C4-2B (cell line): Measurements from ENCODE around the gene GCFC2.
"Not testable (repeated sequence)": the region's sequence is repeated elsewhere in the genome, so short reads cannot be mapped to it uniquely, and the experiment has no call there.

Experiments
- H3K27ac ChIP-seq: fragments of 450-650 bp; 2 replicates; pipeline ENCODE4 v1.5.1; 2017
- CTCF ChIP-seq: fragments of 450-650 bp; conservative IDR thresholded peaks from 2 replicates; pipeline ENCODE4 v1.5.1; 2017; ENCODE audit warnings: mild to moderate bottlenecking
- ZFX ChIP-seq: fragments of 450-650 bp; IDR thresholded peaks from 2 replicates; pipeline ENCODE4 v1.6.1; 2017

GCFC2 gene

GRCh38 chr2:75680402-75680801 lies 30.3 kb downstream of the GCFC2 start:
- no peak for TF ChIP-seq ZFX
- H3K27ac ChIP-seq, result no peak overlapping the region

- H3K27ac ChIP-seq, result no peak overlapping the region
- TF ChIP-seq CTCF, result no peak
- TF ChIP-seq ZFX, result no peak
Observed at GRCh38 chr2:75679556-75679955, 31.2 kb downstream of the GCFC2 start.

DNA sequence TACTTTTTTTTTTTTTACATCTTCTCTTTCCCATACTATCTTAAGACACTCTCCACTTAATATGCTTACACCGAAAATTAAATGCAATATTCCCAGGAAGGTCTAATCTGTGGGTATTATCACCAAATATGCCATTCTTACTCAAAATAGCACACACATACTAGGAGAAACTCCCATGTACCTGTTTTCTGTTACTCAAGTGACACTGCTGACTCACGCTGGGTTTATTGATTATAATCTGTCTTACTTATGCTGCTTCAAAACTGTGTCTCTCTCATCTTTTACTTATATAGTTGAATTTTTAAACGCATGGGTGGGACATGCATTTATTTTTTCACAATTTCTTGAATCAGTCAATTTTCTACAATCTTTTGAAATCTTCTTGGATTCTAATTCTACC lies 34.3 kb downstream of the GCFC2 start:
- H3K27ac ChIP-seq, result no peak overlapping the region
- no peak for TF ChIP-seq ZFX
- TF ChIP-seq CTCF, result no peak

GRCh38 chr2:75675908-75676307 lies 34.8 kb downstream of the GCFC2 start:
- no peak overlapping the region for H3K27ac ChIP-seq
- TF ChIP-seq ZFX (no peak), CTCF (no peak)

- H3K27ac ChIP-seq, result not testable (repeated sequence)
Observed at GRCh38 chr2:75675423-75675822, 35.3 kb downstream of the GCFC2 start.

GRCh38 chr2:75667884-75668283 lies 42.8 kb downstream of the GCFC2 start:
- H3K27ac ChIP-seq, result no peak overlapping the region
- TF ChIP-seq CTCF (no peak), ZFX (no peak)

DNA sequence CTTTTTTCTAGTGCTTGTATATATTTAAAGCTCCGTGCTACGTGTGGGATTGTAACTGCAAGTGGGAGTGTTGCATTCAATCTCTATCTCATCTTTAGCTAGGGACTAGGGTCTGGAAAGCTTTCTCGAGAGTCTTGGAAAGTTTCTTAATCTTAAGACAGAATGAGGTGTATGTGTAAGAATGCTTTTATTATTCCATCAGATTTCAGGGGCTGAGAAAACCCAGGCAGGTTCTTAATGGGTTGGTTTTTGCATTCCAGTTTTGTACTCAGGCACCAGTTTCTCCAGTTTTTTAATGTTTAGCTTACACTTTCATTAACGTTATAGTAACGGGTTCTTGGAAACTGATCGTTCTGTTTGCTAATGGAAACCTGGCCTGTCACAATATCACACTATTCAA lies 43.8 kb downstream of the GCFC2 start:
- no peak overlapping the region for H3K27ac ChIP-seq
- TF ChIP-seq CTCF (no peak), ZFX (no peak)

DNA sequence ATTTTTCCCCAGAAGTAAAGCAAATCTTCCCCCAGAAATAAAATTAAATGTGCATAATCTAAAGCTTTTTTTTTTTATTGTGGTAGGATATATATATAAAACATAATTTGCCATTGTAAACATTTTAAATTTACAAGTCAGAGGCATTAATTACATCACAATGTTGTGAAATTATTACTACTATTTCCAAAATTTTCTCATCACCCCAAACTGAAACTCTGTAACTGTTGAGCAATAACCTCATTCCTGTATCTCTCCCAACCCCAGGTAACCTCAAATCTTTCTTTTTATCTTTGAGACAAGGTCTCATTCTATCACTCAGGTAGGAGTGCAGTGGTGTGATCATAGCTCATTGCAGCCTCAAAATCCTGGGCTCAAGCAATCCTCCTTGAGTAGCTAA lies 52.9 kb downstream of the GCFC2 start:
- TF ChIP-seq ZFX (no peak), CTCF (no peak)
- no peak overlapping the region for H3K27ac ChIP-seq

DNA sequence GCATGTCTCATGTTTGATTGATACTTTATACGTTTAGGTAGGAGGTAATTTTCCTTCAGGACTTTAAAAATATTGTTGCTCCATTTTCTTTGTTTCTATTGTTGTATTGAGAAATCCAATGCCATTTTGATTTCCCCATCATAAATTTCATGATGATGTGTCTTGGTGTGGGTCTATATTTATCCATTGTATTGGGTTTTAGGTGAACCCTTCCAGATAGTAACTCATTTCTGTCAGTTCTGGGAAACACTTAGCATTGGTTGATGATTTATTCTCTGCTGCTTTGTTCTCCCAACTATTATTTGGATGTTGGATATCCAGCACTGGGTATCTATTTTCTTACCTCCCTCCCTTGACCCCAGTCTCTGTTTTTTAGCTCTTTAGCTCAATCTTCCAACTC lies 54.2 kb downstream of the GCFC2 start:
- no peak for TF ChIP-seq CTCF
- no peak for TF ChIP-seq ZFX
- H3K27ac ChIP-seq, result no peak overlapping the region
